ENCODE results near the gene SDK2. TPM values are rescaled to one million over a fixed set of nuclear protein-coding genes. Genes with fewer than 3 reads are reported as not detected.

Gene SDK2
- total and polyA plus RNA-seq, 2 of the 4 experiments (the other 2 are of a cell fraction): under 0.01 to 0.03 TPM

DNA sequence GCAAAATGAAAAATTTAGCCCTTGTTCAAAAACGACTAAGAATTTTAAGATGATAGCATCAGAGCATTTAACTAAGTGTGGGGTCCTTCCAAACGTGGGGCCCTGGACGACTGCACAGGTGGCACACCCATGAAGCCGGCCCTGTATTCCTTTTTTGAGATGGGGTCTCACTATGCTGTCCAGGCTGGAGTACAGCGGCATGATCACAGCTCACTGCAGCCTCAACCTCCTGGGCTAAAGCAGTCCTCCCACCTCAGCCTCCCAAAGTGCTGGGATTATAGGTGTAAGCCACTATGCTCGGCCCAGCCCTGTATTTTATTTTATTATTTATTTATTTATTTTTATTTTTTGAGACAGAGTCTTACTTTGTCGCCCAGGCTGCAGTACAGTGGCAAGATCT is 241.8 kb downstream of the SDK2 start:
- WGBS, 2 experiments (ENCODE audit: extremely low coverage in 2 of 2, insufficient read length in 1 of 2): 67% methylated on average over 1 of the region's 7 CpGs; no CpG with 5 or more reads in 1 of the 2 experiments
- POLR2A ChIA-PET (ENCODE audit: unreplicated experiment): no interaction called here
- in situ Hi-C loops (cut with MboI; ENCODE audit: low sequenced_read_pairs) (no loop called here), intact Hi-C loops (cut with micrococcal nuclease) (no loop called here), dilution Hi-C loops (cut with HindIII; ENCODE audit: low sequenced_read_pairs, unreplicated experiment) (no loop called here)
- Histone ChIP-seq H2BK5ac (ENCODE audit: low read depth, low read length, poor library complexity, severe bottlenecking) (no peak overlapping the region), H2BK15ac (ENCODE audit: low read depth, low read length) (no peak overlapping the region), H3K4me3 (ENCODE audit: insufficient read depth, low read depth, low read length) (no peak overlapping the region), H3K23ac (ENCODE audit: low read depth, low read length) (no peak overlapping the region), H3K9me1 (ENCODE audit: insufficient read depth, low read length) (no peaks in the 10 kb centered on the region), H2AK9ac (replicated peaks; ENCODE audit: low read depth, low read length, poor library complexity) (no peak overlapping the region), H2AFZ (replicated peaks; ENCODE audit: low read length, poor library complexity) (no peak overlapping the region), H4K91ac (ENCODE audit: insufficient read depth, low read depth, low read length) (no peak overlapping the region), H3K14ac (replicated peaks; ENCODE audit: low read depth, low read length) (no peak overlapping the region), H4K8ac (ENCODE audit: low read depth in 2 of 2, low read length in 2 of 2) (no peak overlapping the region), H3K4me2 (ENCODE audit: low read depth, low read length) (no peak overlapping the region), H2AK5ac (ENCODE audit: low read depth, low read length) (no peak overlapping the region), H3K56ac (ENCODE audit: extremely low read depth, insufficient read depth, low read length) (no peak overlapping the region), H3K4me1 (ENCODE audit: control insufficient read depth, insufficient read depth, low read length) (no peaks in the 10 kb centered on the region), H2BK120ac (ENCODE audit: low read depth, low read length) (no peak overlapping the region), H3K4ac (ENCODE audit: low read depth, low read length) (no peak overlapping the region), H3K36me3 (ENCODE audit: control insufficient read depth, insufficient read depth, low read length) (no peaks in the 10 kb centered on the region), H3K9ac (ENCODE audit: low read depth, low read length) (no peak overlapping the region), H3K27ac (ENCODE audit: insufficient read depth, low read length) (no peak overlapping the region), H4K20me1 (ENCODE audit: insufficient read depth, low read length) (no peaks in the 10 kb centered on the region), H3K79me1 (ENCODE audit: low read depth in 1 of 2, low read length in 2 of 2) (no peaks in the 10 kb centered on the region), H3K27me3 (ENCODE audit: control insufficient read depth, insufficient read depth, low read length) (peaks cover 2% of the 10 kb centered on the region; the same call in 1 of the 2 replicates), H4K5ac (ENCODE audit: low read depth, low read length) (no peak overlapping the region), H2BK20ac (ENCODE audit: low read depth, low read length) (no peak overlapping the region), H3K9me3 (ENCODE audit: control insufficient read depth, insufficient read depth, low read length) (no peaks in the 10 kb centered on the region), H3K18ac (ENCODE audit: low read depth, low read length) (no peak overlapping the region)
- CTCF ChIA-PET: no interaction called here
- no peak for TF ChIP-seq FOS (IDR thresholded peaks at IDR 0.05; ENCODE audit: low read depth, low read length)
- TF ChIP-seq SMC3 (IDR thresholded peaks at IDR 0.05; ENCODE audit: low read depth, low read length): no peak
- no peak for TF ChIP-seq ELK1 (IDR thresholded peaks at IDR 0.05; ENCODE audit: borderline replicate concordance, low read depth, low read length)
- TF ChIP-seq CEBPB (IDR thresholded peaks at IDR 0.05; ENCODE audit: low read depth, low read length): no peak
- TF ChIP-seq BHLHE40 (IDR thresholded peaks at IDR 0.05; ENCODE audit: low read depth, low read length): no peak
- no peak for TF ChIP-seq MAZ (IDR thresholded peaks at IDR 0.05; ENCODE audit: borderline replicate concordance, low read depth, low read length)
- no peak for TF ChIP-seq MXI1 (IDR thresholded peaks at IDR 0.05; ENCODE audit: borderline replicate concordance, low read depth, low read length)
- TF ChIP-seq RFX5 (IDR thresholded peaks at IDR 0.05; ENCODE audit: low read depth, low read length): no peak
- no peak for TF ChIP-seq POLR2A (IDR thresholded peaks at IDR 0.05; ENCODE audit: low read depth, low read length)
- ATAC-seq (ENCODE audit: low read depth) (no peak), DNase-seq (no peak)
- BruUV-seq (replicated peaks): no TSS peak
